HEK293 (cell line): ENCODE results near the gene SLC48A1.

Experiments
- CTCF ChIA-PET: fragments of 350-600 bp; formaldehyde crosslinking; extraction: SDS; loops from one replicate; lab custom pipeline; 2021; ENCODE audit warnings: antibody characterized with exemption; lab: Yijun Ruan, JAX
- POLR2A ChIA-PET: fragments of 300-600 bp; formaldehyde crosslinking; extraction: SDS; loops from one replicate; lab custom pipeline; 2020; ENCODE audit warnings: antibody characterized with exemption, inconsistent platforms; lab: Yijun Ruan, JAX
- H3K27ac ChIP-seq: fragments of 200-500 bp; sonication (Bioruptor generic); 2 replicates; pipeline ENCODE4 v1.5.1; 2014; ENCODE audit warnings: low read depth, low read length, control low read depth, inconsistent platforms; ENCODE audit errors: extremely low read depth
- H3K36me3 ChIP-seq, 2 experiments: fragments of 200-500 bp in 1 of 2; sonication (Bioruptor generic) in 1 of 2; 1 replicate in 1 of 2; 2 replicates in 1 of 2; pipeline ENCODE4 v1.5.1; 2014 to 2017; ENCODE audit warnings: inconsistent platforms in 2 of 2, low read length in 2 of 2; ENCODE audit not compliant: control insufficient read depth in 2 of 2, insufficient read depth in 1 of 2
- H3K4me1 ChIP-seq: fragments of 200-500 bp; sonication (Bioruptor generic); 2 replicates; pipeline ENCODE4 v1.5.1; 2014; ENCODE audit warnings: mild to moderate bottlenecking, low read length, inconsistent platforms; ENCODE audit not compliant: control insufficient read depth, insufficient read depth
- H3K4me3 ChIP-seq: 2 replicates; pipeline ENCODE4 v1.5.1; 2011; ENCODE audit warnings: low read depth, mild to moderate bottlenecking, control low read depth, low read length, moderate library complexity
- H3K9me3 ChIP-seq: fragments of 200-500 bp; sonication (Bioruptor generic); 2 replicates; pipeline ENCODE4 v1.5.1; 2014; ENCODE audit warnings: low read depth, low read length, inconsistent platforms; ENCODE audit not compliant: control insufficient read depth, insufficient read depth
- EGR2 ChIP-seq: fragments of 450-650 bp; formaldehyde crosslinking; IDR thresholded peaks from 2 replicates; pipeline ENCODE4 v1.5.1; 2016; ENCODE audit warnings: low read depth, missing biosample characterization, missing genetic modification characterization
- KLF16 ChIP-seq: fragments of 450-650 bp; formaldehyde crosslinking; IDR thresholded peaks from 2 replicates; pipeline ENCODE4 v1.5.1; 2017; ENCODE audit warnings: missing biosample characterization, missing genetic modification characterization
- KLF9 ChIP-seq: fragments of 450-650 bp; formaldehyde crosslinking; IDR thresholded peaks from 2 replicates; pipeline ENCODE4 v1.5.1; 2016; ENCODE audit warnings: missing biosample characterization, missing genetic modification characterization, low read depth
- MYNN ChIP-seq: fragments of 450-650 bp; formaldehyde crosslinking; IDR thresholded peaks from 2 replicates; pipeline ENCODE4 v1.5.1; 2016; ENCODE audit warnings: missing biosample characterization, missing genetic modification characterization, borderline replicate concordance
- TCF7L2 ChIP-seq: IDR thresholded peaks from 2 replicates; pipeline ENCODE4 v1.6.1; 2011; ENCODE audit warnings: low read depth, mild to moderate bottlenecking, inconsistent platforms, low read length, moderate library complexity, borderline replicate concordance
- ZBTB17 ChIP-seq: fragments of 450-650 bp; formaldehyde crosslinking; IDR thresholded peaks from 2 replicates; pipeline ENCODE4 v1.5.1; 2016; ENCODE audit warnings: missing biosample characterization, missing genetic modification characterization
- ZBTB49 ChIP-seq: fragments of 450-650 bp; formaldehyde crosslinking; IDR thresholded peaks from 2 replicates; pipeline ENCODE4 v1.5.1; 2016; ENCODE audit warnings: missing biosample characterization, missing genetic modification characterization, low read depth
- ZBTB8A ChIP-seq: fragments of 450-650 bp; formaldehyde crosslinking; IDR thresholded peaks from 2 replicates; pipeline ENCODE4 v1.5.1; 2016; ENCODE audit warnings: missing biosample characterization, missing genetic modification characterization
- ZFHX2 ChIP-seq: fragments of 450-650 bp; formaldehyde crosslinking; conservative IDR thresholded peaks from 2 replicates; pipeline ENCODE4 v1.5.1; 2016; ENCODE audit warnings: missing biosample characterization, missing genetic modification characterization
- ZFP69B ChIP-seq: fragments of 450-650 bp; formaldehyde crosslinking; IDR thresholded peaks from 2 replicates; pipeline ENCODE4 v1.5.1; 2016; ENCODE audit warnings: missing biosample characterization, missing genetic modification characterization
- ZNF114 ChIP-seq: fragments of 450-650 bp; formaldehyde crosslinking; IDR thresholded peaks from 2 replicates; pipeline ENCODE4 v1.5.0; 2017; ENCODE audit warnings: missing biosample characterization, missing genetic modification characterization
- ZNF211 ChIP-seq: fragments of 450-650 bp; formaldehyde crosslinking; IDR thresholded peaks from 2 replicates; pipeline ENCODE4 v1.5.1; 2016; ENCODE audit warnings: low read depth, missing biosample characterization, missing genetic modification characterization
- ZNF292 ChIP-seq: fragments of 450-650 bp; formaldehyde crosslinking; IDR thresholded peaks from 2 replicates; pipeline ENCODE4 v1.5.1; 2016; ENCODE audit warnings: low read depth, missing biosample characterization, missing genetic modification characterization, borderline replicate concordance
- ZNF362 ChIP-seq: fragments of 450-650 bp; formaldehyde crosslinking; IDR thresholded peaks from 2 replicates; pipeline ENCODE4 v1.5.1; 2016; ENCODE audit warnings: missing biosample characterization, missing genetic modification characterization
- ZNF366 ChIP-seq: fragments of 450-650 bp; formaldehyde crosslinking; conservative IDR thresholded peaks from 2 replicates; pipeline ENCODE4 v1.5.1; 2016; ENCODE audit warnings: missing biosample characterization, missing genetic modification characterization
- ZNF404 ChIP-seq: fragments of 450-650 bp; formaldehyde crosslinking; IDR thresholded peaks from 2 replicates; pipeline ENCODE4 v1.5.1; 2017; ENCODE audit warnings: missing biosample characterization, missing genetic modification characterization
- ZNF423 ChIP-seq: fragments of 450-650 bp; formaldehyde crosslinking; IDR thresholded peaks from 2 replicates; pipeline ENCODE4 v1.5.1; 2016; ENCODE audit warnings: missing biosample characterization, missing genetic modification characterization
- ZNF501 ChIP-seq: fragments of 450-650 bp; formaldehyde crosslinking; IDR thresholded peaks from 2 replicates; pipeline ENCODE4 v1.5.1; 2016; ENCODE audit warnings: missing biosample characterization, missing genetic modification characterization
- ZNF580 ChIP-seq: fragments of 450-650 bp; formaldehyde crosslinking; IDR thresholded peaks from 2 replicates; pipeline ENCODE4 v1.5.1; 2016; ENCODE audit warnings: missing biosample characterization, missing genetic modification characterization
- ZNF660 ChIP-seq: fragments of 450-650 bp; IDR thresholded peaks from 2 replicates; pipeline ENCODE4 v1.5.1; 2018; ENCODE audit warnings: missing biosample characterization, mild to moderate bottlenecking, missing genetic modification characterization
- ZNF664 ChIP-seq: fragments of 450-650 bp; formaldehyde crosslinking; IDR thresholded peaks from 2 replicates; pipeline ENCODE4 v1.5.1; 2016; ENCODE audit warnings: missing biosample characterization, missing genetic modification characterization
- ZNF747 ChIP-seq: fragments of 450-650 bp; formaldehyde crosslinking; IDR thresholded peaks from 2 replicates; pipeline ENCODE4 v1.5.1; 2016; ENCODE audit warnings: missing biosample characterization, missing genetic modification characterization
- ZNF768 ChIP-seq: fragments of 450-650 bp; formaldehyde crosslinking; IDR thresholded peaks from 2 replicates; pipeline ENCODE4 v1.5.1; 2018; ENCODE audit warnings: missing biosample characterization, mild to moderate bottlenecking, missing genetic modification characterization
- ZNF776 ChIP-seq: fragments of 450-650 bp; formaldehyde crosslinking; IDR thresholded peaks from 2 replicates; pipeline ENCODE4 v1.5.0; 2017; ENCODE audit warnings: missing biosample characterization, missing genetic modification characterization, borderline replicate concordance
- ZNF837 ChIP-seq: fragments of 450-650 bp; formaldehyde crosslinking; IDR thresholded peaks from 2 replicates; pipeline ENCODE4 v1.5.1; 2016; ENCODE audit warnings: missing biosample characterization, missing genetic modification characterization
- ZSCAN23 ChIP-seq: fragments of 450-650 bp; formaldehyde crosslinking; IDR thresholded peaks from 2 replicates; pipeline ENCODE4 v1.5.1; 2016; ENCODE audit warnings: missing biosample characterization, missing genetic modification characterization
- TF ChIP-seq, protein P1 (sequence below): fragments of 450-650 bp; formaldehyde crosslinking; IDR thresholded peaks from 2 replicates; pipeline ENCODE4 v1.5.1; 2016; ENCODE audit warnings: missing biosample characterization, missing genetic modification characterization
- TF ChIP-seq, protein P2 (sequence below): fragments of 450-650 bp; formaldehyde crosslinking; IDR thresholded peaks from 2 replicates; pipeline ENCODE4; 2016; ENCODE audit warnings: missing biosample characterization, missing genetic modification characterization
- TF ChIP-seq, protein P3 (sequence below): IDR thresholded peaks from 2 replicates; pipeline ENCODE4 v1.6.1; 2011; ENCODE audit warnings: mild to moderate bottlenecking, low read depth, low read length, borderline replicate concordance

SLC48A1 gene

DNA sequence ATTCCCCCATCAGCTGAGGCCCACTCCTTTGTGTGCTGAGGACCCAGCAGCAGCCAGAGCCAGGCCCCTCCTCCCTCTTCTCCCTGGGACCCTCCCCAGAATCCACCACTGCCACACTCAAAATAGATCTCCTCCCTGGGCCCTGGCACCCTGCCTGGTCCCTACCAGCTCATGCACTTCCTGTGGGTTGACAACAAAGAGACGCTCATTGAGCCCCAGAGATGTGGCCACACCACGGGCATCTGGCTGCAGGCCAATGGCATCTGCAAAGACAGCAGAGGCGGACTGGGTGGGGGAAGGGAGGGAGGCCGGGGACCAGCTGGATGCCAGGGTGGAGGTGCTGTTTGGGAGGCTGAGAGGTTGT lies 31.7 kb upstream of the SLC48A1 start (continued):
- TF ChIP-seq ZNF837 (tag by site-specific recombination) = no peak
- TF ChIP-seq ZNF423 (tag by site-specific recombination) = peak; percentile 67
- peak; percentile 67 for TF ChIP-seq ZFHX2 (tag by site-specific recombination)
- TF ChIP-seq EGR2 (tag by site-specific recombination) = peak; percentile 81
- TF ChIP-seq, all 188 proteins: peak for 14

GRCh38 chr12:47742253-47742825 lies 30.7 kb upstream of the SLC48A1 start:
- ChIA-PET CTCF (interaction anchor here (0.6 to 13.5 kb wide), 48 partner anchors 15 to 876 kb away, joined by 3 to 784 read pairs (median 4); partner anchors contain the start of genes ENDOU, HDAC7, RAPGEF3 and SLC48A1), POLR2A (interaction anchor here (1.0 to 4.0 kb wide), 4 partner anchors 25 to 96 kb away, joined by 3 to 34 read pairs (median 6); no protein-coding TSS in a partner anchor)
- TF ChIP-seq MYNN = no peak
- peak; percentile 32; the same call in 1 of the 2 replicates for TF ChIP-seq ZBTB8A (tag by site-specific recombination)
- TF ChIP-seq ZNF362 (tag by site-specific recombination) = no peak
- TF ChIP-seq ZNF664 (tag by site-specific recombination) = peak; percentile 99
- peak; percentile 42; the same call in 1 of the 2 replicates for TF ChIP-seq ZNF660
- TF ChIP-seq, protein P1, sequence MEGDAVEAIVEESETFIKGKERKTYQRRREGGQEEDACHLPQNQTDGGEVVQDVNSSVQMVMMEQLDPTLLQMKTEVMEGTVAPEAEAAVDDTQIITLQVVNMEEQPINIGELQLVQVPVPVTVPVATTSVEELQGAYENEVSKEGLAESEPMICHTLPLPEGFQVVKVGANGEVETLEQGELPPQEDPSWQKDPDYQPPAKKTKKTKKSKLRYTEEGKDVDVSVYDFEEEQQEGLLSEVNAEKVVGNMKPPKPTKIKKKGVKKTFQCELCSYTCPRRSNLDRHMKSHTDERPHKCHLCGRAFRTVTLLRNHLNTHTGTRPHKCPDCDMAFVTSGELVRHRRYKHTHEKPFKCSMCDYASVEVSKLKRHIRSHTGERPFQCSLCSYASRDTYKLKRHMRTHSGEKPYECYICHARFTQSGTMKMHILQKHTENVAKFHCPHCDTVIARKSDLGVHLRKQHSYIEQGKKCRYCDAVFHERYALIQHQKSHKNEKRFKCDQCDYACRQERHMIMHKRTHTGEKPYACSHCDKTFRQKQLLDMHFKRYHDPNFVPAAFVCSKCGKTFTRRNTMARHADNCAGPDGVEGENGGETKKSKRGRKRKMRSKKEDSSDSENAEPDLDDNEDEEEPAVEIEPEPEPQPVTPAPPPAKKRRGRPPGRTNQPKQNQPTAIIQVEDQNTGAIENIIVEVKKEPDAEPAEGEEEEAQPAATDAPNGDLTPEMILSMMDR (tag by site-specific recombination) = peak; percentile 82
- no peak for TF ChIP-seq TCF7L2
- TF ChIP-seq ZNF114 = no peak
- 0 out of 2 replicates have a peak, but pooled peaks have one; percentile 33 for TF ChIP-seq ZNF501 (tag by site-specific recombination)
- TF ChIP-seq ZSCAN23 = peak; percentile 68; the same call in 1 of the 2 replicates
- TF ChIP-seq ZNF292 (tag by site-specific recombination) = no peak
- peak; percentile 69 for TF ChIP-seq ZNF366 (tag by site-specific recombination)
- TF ChIP-seq ZNF768 (tag by site-specific recombination) = peak; percentile 87
- 0 out of 2 replicates have a peak, but pooled peaks have one; percentile 31 for TF ChIP-seq ZBTB17 (tag by site-specific recombination)
- TF ChIP-seq ZNF404 = no peak
- TF ChIP-seq KLF9 = 0 out of 2 replicates have a peak, but pooled peaks have one; percentile 10
- TF ChIP-seq ZBTB49 (tag by site-specific recombination) = no peak
- TF ChIP-seq ZNF747 (tag by site-specific recombination) = no peak
- TF ChIP-seq, protein P2, sequence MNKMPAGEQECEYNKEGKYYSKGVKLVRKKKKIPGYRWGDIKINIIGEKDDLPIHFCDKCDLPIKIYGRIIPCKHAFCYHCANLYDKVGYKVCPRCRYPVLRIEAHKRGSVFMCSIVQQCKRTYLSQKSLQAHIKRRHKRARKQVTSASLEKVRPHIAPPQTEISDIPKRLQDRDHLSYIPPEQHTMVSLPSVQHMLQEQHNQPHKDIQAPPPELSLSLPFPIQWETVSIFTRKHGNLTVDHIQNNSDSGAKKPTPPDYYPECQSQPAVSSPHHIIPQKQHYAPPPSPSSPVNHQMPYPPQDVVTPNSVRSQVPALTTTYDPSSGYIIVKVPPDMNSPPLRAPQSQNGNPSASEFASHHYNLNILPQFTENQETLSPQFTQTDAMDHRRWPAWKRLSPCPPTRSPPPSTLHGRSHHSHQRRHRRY (tag by site-specific recombination) = no peak
- TF ChIP-seq ZNF776 (tag by site-specific recombination) = no peak
- no peak for TF ChIP-seq KLF16
- TF ChIP-seq ZNF580 (tag by site-specific recombination) = 0 out of 2 replicates have a peak, but pooled peaks have one; percentile 13
- TF ChIP-seq ZNF211 (tag by site-specific recombination) = no peak
- no peak for TF ChIP-seq ZFP69B (tag by site-specific recombination)
- TF ChIP-seq, protein P3, sequence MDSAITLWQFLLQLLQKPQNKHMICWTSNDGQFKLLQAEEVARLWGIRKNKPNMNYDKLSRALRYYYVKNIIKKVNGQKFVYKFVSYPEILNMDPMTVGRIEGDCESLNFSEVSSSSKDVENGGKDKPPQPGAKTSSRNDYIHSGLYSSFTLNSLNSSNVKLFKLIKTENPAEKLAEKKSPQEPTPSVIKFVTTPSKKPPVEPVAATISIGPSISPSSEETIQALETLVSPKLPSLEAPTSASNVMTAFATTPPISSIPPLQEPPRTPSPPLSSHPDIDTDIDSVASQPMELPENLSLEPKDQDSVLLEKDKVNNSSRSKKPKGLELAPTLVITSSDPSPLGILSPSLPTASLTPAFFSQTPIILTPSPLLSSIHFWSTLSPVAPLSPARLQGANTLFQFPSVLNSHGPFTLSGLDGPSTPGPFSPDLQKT = no peak
- TF ChIP-seq EGR2 (tag by site-specific recombination) = no peak

More at GRCh38 chr12:47742253-47742825, 30.7 kb upstream of the SLC48A1 start:
- no peaks in the 10 kb centered on the region for H3K9me3 ChIP-seq
- H3K4me3 ChIP-seq = no peak overlapping the region
- H3K4me1 ChIP-seq = no peaks in the 10 kb centered on the region
- H3K27ac ChIP-seq = no peak overlapping the region
- H3K36me3 ChIP-seq = no peaks in the 10 kb centered on the region
